H9 (cell line): Measurements from ENCODE around the gene DDX21. TPM values are rescaled to one million over a fixed set of nuclear protein-coding genes. Genes with fewer than 3 reads are reported as not detected.

ENCODE experiments used
- DNase-seq: peaks from one replicate; pipeline ENCODE4 v3.0.0-alpha.2; 2017
- H2AFZ ChIP-seq: one replicate; pipeline ENCODE4 v1.6.1; 2013; ENCODE audit warnings: mild to moderate bottlenecking, low read length, control low read depth, moderate library complexity
- H2AK5ac ChIP-seq: 2 replicates; pipeline ENCODE4 v1.6.1; 2013; ENCODE audit warnings: low read length, control low read depth, mixed read lengths; ENCODE audit not compliant: insufficient read length
- H2BK120ac ChIP-seq: one replicate; pipeline ENCODE4 v1.6.1; 2013; ENCODE audit warnings: low read depth, mild to moderate bottlenecking, low read length, control low read depth, inconsistent platforms; ENCODE audit not compliant: poor library complexity, severe bottlenecking
- H2BK12ac ChIP-seq: 2 replicates; pipeline ENCODE4 v1.6.1; 2013; ENCODE audit warnings: low read length, control low read depth, mixed read lengths, low read depth; ENCODE audit not compliant: insufficient read length
- H2BK15ac ChIP-seq: 2 replicates; pipeline ENCODE4 v1.6.1; 2013; ENCODE audit warnings: low read depth, low read length, control low read depth
- H2BK20ac ChIP-seq: one replicate; pipeline ENCODE4 v1.6.1; 2013; ENCODE audit warnings: low read depth, mild to moderate bottlenecking, low read length, control low read depth, inconsistent platforms; ENCODE audit not compliant: poor library complexity, severe bottlenecking
- H2BK5ac ChIP-seq: 2 replicates; pipeline ENCODE4 v1.6.1; 2013; ENCODE audit warnings: low read length, control low read depth, mixed read lengths; ENCODE audit not compliant: insufficient read length
- H3K14ac ChIP-seq: 2 replicates; pipeline ENCODE4 v1.6.1; 2013; ENCODE audit warnings: low read length, control low read depth; ENCODE audit not compliant: insufficient read depth
- H3K18ac ChIP-seq: 2 replicates; pipeline ENCODE4 v1.6.1; 2013; ENCODE audit warnings: low read depth, mild to moderate bottlenecking, mixed read lengths, low read length, control low read depth; ENCODE audit not compliant: insufficient read length
- H3K23ac ChIP-seq: 2 replicates; pipeline ENCODE4 v1.6.1; 2013; ENCODE audit warnings: low read length, control low read depth, mixed read lengths, low read depth; ENCODE audit not compliant: insufficient read length
- H3K23me2 ChIP-seq: 2 replicates; pipeline ENCODE4 v1.6.1; 2013; ENCODE audit warnings: low read depth, mild to moderate bottlenecking, mixed read lengths, low read length, control low read depth; ENCODE audit not compliant: insufficient read length, poor library complexity, severe bottlenecking
- H3K27ac ChIP-seq: 2 replicates; pipeline ENCODE4 v1.5.1; 2013; ENCODE audit warnings: low read length, control low read depth, mixed read lengths, low read depth; ENCODE audit not compliant: insufficient read length
- H3K27me3 ChIP-seq: 2 replicates; pipeline ENCODE4 v1.6.1; 2013; ENCODE audit warnings: low read length, control low read depth, inconsistent platforms; ENCODE audit not compliant: insufficient read depth
- H3K4ac ChIP-seq: 2 replicates; pipeline ENCODE4 v1.6.1; 2013; ENCODE audit warnings: low read depth, mild to moderate bottlenecking, control low read depth, inconsistent platforms, low read length, moderate library complexity
- H3K4me1 ChIP-seq: 2 replicates; pipeline ENCODE4 v1.6.1; 2013; ENCODE audit warnings: low read length, control low read depth, inconsistent platforms; ENCODE audit not compliant: insufficient read depth
- H3K4me2 ChIP-seq: 2 replicates; pipeline ENCODE4 v1.6.1; 2013; ENCODE audit warnings: low read length, control low read depth, mixed read lengths; ENCODE audit not compliant: insufficient read length, insufficient read depth
- H3K56ac ChIP-seq: 2 replicates; pipeline ENCODE4 v1.6.1; 2013; ENCODE audit warnings: low read depth, mild to moderate bottlenecking, mixed read lengths, low read length, control low read depth; ENCODE audit not compliant: insufficient read length
- H3K79me1 ChIP-seq: 2 replicates; pipeline ENCODE4 v1.6.1; 2013; ENCODE audit warnings: low read depth, mild to moderate bottlenecking, moderate library complexity, low read length, control low read depth, inconsistent platforms; ENCODE audit not compliant: insufficient read depth, poor library complexity, severe bottlenecking
- H3K79me2 ChIP-seq: 2 replicates; pipeline ENCODE4 v1.6.1; 2013; ENCODE audit warnings: low read length, control low read depth, inconsistent platforms; ENCODE audit not compliant: insufficient read depth
- H3K9ac ChIP-seq: 2 replicates; pipeline ENCODE4 v1.6.1; 2013; ENCODE audit warnings: low read length, control low read depth, mixed read lengths; ENCODE audit not compliant: insufficient read length; ENCODE audit errors: extremely low read depth
- H3K9me3 ChIP-seq: one replicate; pipeline ENCODE4 v1.6.1; 2013; ENCODE audit warnings: low read depth, low read length, inconsistent platforms; ENCODE audit not compliant: control insufficient read depth
- H3T11ph ChIP-seq: one replicate; pipeline ENCODE4 v1.6.1; 2013; ENCODE audit warnings: mild to moderate bottlenecking, low read length, control low read depth, inconsistent platforms
- H4K20me1 ChIP-seq: one replicate; pipeline ENCODE4 v1.6.1; 2013; ENCODE audit not compliant: control insufficient read depth, insufficient read length, insufficient read depth
- H4K5ac ChIP-seq: 2 replicates; pipeline ENCODE4 v1.6.1; 2013; ENCODE audit warnings: low read depth, mild to moderate bottlenecking, mixed read lengths, low read length, control low read depth; ENCODE audit not compliant: insufficient read length
- H4K8ac ChIP-seq: replicated peaks from 2 replicates; pipeline ENCODE4 v1.6.1; 2013; ENCODE audit warnings: low read length, control low read depth, mixed read lengths, low read depth; ENCODE audit not compliant: insufficient read length
- H4K91ac ChIP-seq: 2 replicates; pipeline ENCODE4 v1.6.1; 2013; ENCODE audit warnings: low read depth, mild to moderate bottlenecking, moderate library complexity, mixed read lengths, low read length, control low read depth; ENCODE audit not compliant: insufficient read length
- H3K27ac Mint-ChIP-seq, 3 experiments: 2 replicates in 2 of 3; 3 replicates in 1 of 3; pipeline ENCODE4 v1.8.0; 2020 to 2021; ENCODE audit warnings: mixed read lengths in 3 of 3, mild to moderate bottlenecking in 1 of 3, moderate library complexity in 1 of 3
- H3K27me3 Mint-ChIP-seq: 2 replicates; pipeline ENCODE4 v1.8.0; 2021; ENCODE audit warnings: low read depth, mild to moderate bottlenecking, moderate library complexity, mixed read lengths
- H3K36me3 Mint-ChIP-seq, 3 experiments: 2 replicates in 2 of 3; 3 replicates in 1 of 3; pipeline ENCODE4 v1.8.0; 2020 to 2021; ENCODE audit warnings: low read depth in 3 of 3, mixed read lengths in 3 of 3; ENCODE audit not compliant: insufficient read depth in 1 of 3
- H3K4me1 Mint-ChIP-seq, 2 experiments: 2 replicates each; pipeline ENCODE4 v1.8.0; 2020; ENCODE audit warnings: mixed read lengths in 2 of 2
- H3K4me3 Mint-ChIP-seq, 2 experiments: 2 replicates in 1 of 2; 3 replicates in 1 of 2; pipeline ENCODE4 v1.8.0; 2020 to 2021; ENCODE audit warnings: mild to moderate bottlenecking in 2 of 2, mixed read lengths in 2 of 2, moderate library complexity in 1 of 2
- H3K9me3 Mint-ChIP-seq, 2 experiments: 2 replicates in 1 of 2; 3 replicates in 1 of 2; pipeline ENCODE4 v1.8.0; 2020; ENCODE audit warnings: mild to moderate bottlenecking in 2 of 2, mixed read lengths in 2 of 2, moderate library complexity in 1 of 2
- WGBS: extraction: QIAGEN DNeasy Blood & Tissue Kit; methylation state at CpG from one replicate; pipeline ENCODE4 v1.1.7; 2013; ENCODE audit warnings: missing lambda C conversion rate, low lambda C conversion rate, mixed read lengths; ENCODE audit not compliant: insufficient read length; ENCODE audit errors: extremely low coverage; 5-methylcytosine and 5-hydroxymethylcytosine counted together
- total RNA-seq: library from RNA; stranded (reverse); gene quantifications from 2 replicates; pipeline ENCODE4 v1.2.1, GENCODE V29; 2021
- TF ChIP-seq, protein P1 (sequence below): fragments of 200-600 bp; sonication (generic); conservative IDR thresholded peaks from 3 replicates; pipeline ENCODE4 v1.8.0; 2021; ENCODE audit warnings: antibody characterized with exemption, mild to moderate bottlenecking

The DDX21 gene
- total RNA-seq, 1 experiment from 2014 or later: 180 TPM

DNA sequence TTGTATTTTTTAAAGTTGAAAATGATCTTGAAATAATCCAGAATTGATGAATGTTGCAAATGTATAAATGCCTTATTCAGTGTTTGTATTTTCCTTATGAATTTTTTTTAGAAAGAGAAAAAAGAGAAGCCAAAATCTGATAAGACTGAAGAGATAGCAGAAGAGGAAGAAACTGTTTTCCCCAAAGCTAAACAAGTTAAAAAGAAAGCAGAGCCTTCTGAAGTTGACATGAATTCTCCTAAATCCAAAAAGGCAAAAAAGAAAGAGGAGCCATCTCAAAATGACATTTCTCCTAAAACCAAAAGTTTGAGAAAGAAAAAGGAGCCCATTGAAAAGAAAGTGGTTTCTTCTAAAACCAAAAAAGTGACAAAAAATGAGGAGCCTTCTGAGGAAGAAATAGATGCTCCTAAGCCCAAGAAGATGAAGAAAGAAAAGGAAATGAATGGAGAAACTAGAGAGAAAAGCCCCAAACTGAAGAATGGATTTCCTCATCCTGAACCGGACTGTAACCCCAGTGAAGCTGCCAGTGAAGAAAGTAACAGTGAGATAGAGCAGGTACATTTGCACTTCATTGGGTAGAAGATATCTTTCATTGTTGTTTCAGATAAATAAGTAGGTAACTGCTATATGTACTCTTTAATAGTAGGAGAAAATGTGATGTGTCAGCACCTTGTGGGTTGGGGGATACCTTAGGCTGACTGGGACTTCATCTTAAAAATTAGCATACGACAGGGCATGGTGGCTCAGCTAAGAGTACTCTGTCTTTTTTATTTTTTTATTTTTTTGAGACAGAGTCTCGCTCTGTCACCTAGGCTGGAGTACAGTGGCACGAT, 3.9 kb downstream of the DDX21 start:
- H3K4ac ChIP-seq: no peak overlapping the region
- no CpG with 5 or more reads among the region's 4 CpGs for WGBS
- H4K20me1 ChIP-seq: no peaks in the 10 kb centered on the region
- no peaks in the 10 kb centered on the region for H3K27me3 ChIP-seq
- H2BK15ac ChIP-seq: no peak overlapping the region
- no peak overlapping the region for H3K14ac ChIP-seq
- H2BK5ac ChIP-seq: no peak overlapping the region
- no peak overlapping the region for H3K18ac ChIP-seq
- H2BK20ac ChIP-seq: no peak overlapping the region
- Mint-ChIP-seq H3K4me3 (no peak overlapping the region), H3K36me3 (peaks cover 47 to 78% (median 60%) of the 10 kb centered on the region in 3 experiments), H3K27me3 (peaks cover 2% of the 10 kb centered on the region), H3K9me3 (peaks cover 0 to 3% of the 10 kb centered on the region in 2 experiments; a peak in 3 of 5 replicates), H3K27ac (peak overlapping the region in 2 of 3 experiments; percentile 5 to 56; a peak in 3 of 7 replicates), H3K4me1 (peaks cover 11 to 15% of the 10 kb centered on the region in 2 experiments)
- H3K56ac ChIP-seq: no peak overlapping the region
- H3K79me2 ChIP-seq: peaks cover 32% of the 10 kb centered on the region
- no peak overlapping the region for H4K8ac ChIP-seq
- no peak overlapping the region for H2BK12ac ChIP-seq
- no peaks in the 10 kb centered on the region for H3K4me1 ChIP-seq
- no peak overlapping the region for H2BK120ac ChIP-seq
- peaks cover 13% of the 10 kb centered on the region for H3K23me2 ChIP-seq
- H4K5ac ChIP-seq: no peak overlapping the region
- TF ChIP-seq, protein P1, sequence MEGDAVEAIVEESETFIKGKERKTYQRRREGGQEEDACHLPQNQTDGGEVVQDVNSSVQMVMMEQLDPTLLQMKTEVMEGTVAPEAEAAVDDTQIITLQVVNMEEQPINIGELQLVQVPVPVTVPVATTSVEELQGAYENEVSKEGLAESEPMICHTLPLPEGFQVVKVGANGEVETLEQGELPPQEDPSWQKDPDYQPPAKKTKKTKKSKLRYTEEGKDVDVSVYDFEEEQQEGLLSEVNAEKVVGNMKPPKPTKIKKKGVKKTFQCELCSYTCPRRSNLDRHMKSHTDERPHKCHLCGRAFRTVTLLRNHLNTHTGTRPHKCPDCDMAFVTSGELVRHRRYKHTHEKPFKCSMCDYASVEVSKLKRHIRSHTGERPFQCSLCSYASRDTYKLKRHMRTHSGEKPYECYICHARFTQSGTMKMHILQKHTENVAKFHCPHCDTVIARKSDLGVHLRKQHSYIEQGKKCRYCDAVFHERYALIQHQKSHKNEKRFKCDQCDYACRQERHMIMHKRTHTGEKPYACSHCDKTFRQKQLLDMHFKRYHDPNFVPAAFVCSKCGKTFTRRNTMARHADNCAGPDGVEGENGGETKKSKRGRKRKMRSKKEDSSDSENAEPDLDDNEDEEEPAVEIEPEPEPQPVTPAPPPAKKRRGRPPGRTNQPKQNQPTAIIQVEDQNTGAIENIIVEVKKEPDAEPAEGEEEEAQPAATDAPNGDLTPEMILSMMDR: no peak
- H3K9ac ChIP-seq: no peak overlapping the region
- no peak overlapping the region for H4K91ac ChIP-seq
- peaks cover 7% of the 10 kb centered on the region for H3K79me1 ChIP-seq
- no peak overlapping the region for H3K23ac ChIP-seq
- no peak overlapping the region for H3K4me2 ChIP-seq
- H3K27ac ChIP-seq: no peak overlapping the region
- H2AK5ac ChIP-seq: no peak overlapping the region
- H3T11ph ChIP-seq: no peak overlapping the region
- no peaks in the 10 kb centered on the region for H3K9me3 ChIP-seq
- H2AFZ ChIP-seq: no peak overlapping the region
- no peak for DNase-seq
